OCI-M2 (cell line): ENCODE measurements around the gene IER3IP1.
"Not testable (repeated sequence)": the region's sequence is repeated elsewhere in the genome, so short reads cannot be mapped to it uniquely, and the experiment has no call there.

Source experiments
- DNase-seq: peaks from one replicate; lab custom pipeline; 2025; ENCODE audit not compliant: unreplicated experiment; lab: John Stamatoyannopoulos, UW

IER3IP1 gene

GRCh38 chr18:47175898-47176575 lies at the start of gene IER3IP1:
IER3IP1 (minus strand) TSS chr18:47176364; CDS start chr18:47176277, 87 bp downstream.
- DNase-seq: no peak

- DNase-seq: no peak
Measured at GRCh38 chr18:47215554-47216138, 39.5 kb upstream of the IER3IP1 start.

GRCh38 chr18:47209171-47209570 lies 33.0 kb upstream of the IER3IP1 start:
- no peak for DNase-seq

GRCh38 chr18:47206945-47207637 lies 30.9 kb upstream of the IER3IP1 start:
- DNase-seq: no peak

- DNase-seq: no peak
Measured at GRCh38 chr18:47204908-47205522, 28.9 kb upstream of the IER3IP1 start.

GRCh38 chr18:47203626-47204464 lies 27.7 kb upstream of the IER3IP1 start:
- DNase-seq: no peak

GRCh38 chr18:47195961-47196360 lies 19.8 kb upstream of the IER3IP1 start:
- DNase-seq: not testable (repeated sequence)

- no peak for DNase-seq
Measured at GRCh38 chr18:47191961-47192360, 15.8 kb upstream of the IER3IP1 start.

- no peak for DNase-seq
Measured at GRCh38 chr18:47187721-47188120, 11.6 kb upstream of the IER3IP1 start.

GRCh38 chr18:47184419-47185050 lies 8.4 kb upstream of the IER3IP1 start:
- no peak for DNase-seq

GRCh38 chr18:47182156-47182555 lies 6.0 kb upstream of the IER3IP1 start:
- not testable (repeated sequence) for DNase-seq

- DNase-seq: no peak
Measured at GRCh38 chr18:47180765-47181164, 4.6 kb upstream of the IER3IP1 start.

- no peak for DNase-seq
Measured at GRCh38 chr18:47179520-47179919, 3.4 kb upstream of the IER3IP1 start.

GRCh38 chr18:47175283-47175897 lies 774 bp downstream of the IER3IP1 start:
- DNase-seq: no peak

GRCh38 chr18:47174545-47175116 lies 1.5 kb downstream of the IER3IP1 start:
- no peak for DNase-seq

GRCh38 chr18:47172476-47172875 lies 3.7 kb downstream of the IER3IP1 start:
- DNase-seq: no peak

GRCh38 chr18:47168913-47169312 lies 7.3 kb downstream of the IER3IP1 start:
- DNase-seq: no peak

GRCh38 chr18:47168509-47168908 lies 7.7 kb downstream of the IER3IP1 start:
- no peak for DNase-seq

GRCh38 chr18:47166294-47166693 lies 9.9 kb downstream of the IER3IP1 start:
- DNase-seq: no peak

GRCh38 chr18:47163241-47163640 lies 12.9 kb downstream of the IER3IP1 start:
- DNase-seq: no peak
